Neural cell (in vitro differentiated cells): Measurements from ENCODE around the gene RNU7-1. TPM values are rescaled to one million over a fixed set of nuclear protein-coding genes. Genes with fewer than 3 reads are reported as not detected.

Experiments
- H2AFZ ChIP-seq: fragments of 200-600, 300-800 bp; sonication (generic), shearing (Covaris generic); 2 replicates; pipeline ENCODE4 v1.6.0; 2014; ENCODE audit warnings: low read depth, mild to moderate bottlenecking, antibody characterized with exemption, low read length, moderate library complexity
- H3F3A ChIP-seq: fragments of 200-600 bp; shearing (Covaris generic); 2 replicates; pipeline ENCODE4 v1.6.1; 2016; ENCODE audit warnings: mild to moderate bottlenecking, moderate library complexity, mixed read lengths, antibody characterized with exemption, low read length; ENCODE audit not compliant: insufficient read depth, poor library complexity, severe bottlenecking
- H3K27ac ChIP-seq: fragments of 200-600, 300-800 bp; sonication (generic), shearing (Covaris generic); 2 replicates; pipeline ENCODE4 v1.5.1; 2014; ENCODE audit warnings: mild to moderate bottlenecking, low read length, moderate library complexity
- H3K27me3 ChIP-seq: fragments of 300-800, 200-600 bp; sonication (generic), shearing (Covaris generic); 2 replicates; pipeline ENCODE4 v1.6.0; 2014; ENCODE audit warnings: mild to moderate bottlenecking, low read depth, low read length, moderate library complexity; ENCODE audit not compliant: insufficient read depth
- H3K36me3 ChIP-seq: fragments of 300-800, 200-600 bp; sonication (generic), shearing (Covaris generic); 2 replicates; pipeline ENCODE4 v1.5.1; 2014; ENCODE audit warnings: mild to moderate bottlenecking, antibody characterized with exemption, low read length, moderate library complexity; ENCODE audit not compliant: insufficient read depth
- H3K4me2 ChIP-seq: fragments of 300-800, 200-600 bp; sonication (generic), shearing (Covaris generic); 2 replicates; pipeline ENCODE4 v1.6.0; 2014; ENCODE audit warnings: mild to moderate bottlenecking, low read length
- H3K4me3 ChIP-seq: fragments of 300-800, 200-600 bp; sonication (generic), shearing (Covaris generic); 2 replicates; pipeline ENCODE4 v1.5.1; 2014; ENCODE audit warnings: mild to moderate bottlenecking, low read length, moderate library complexity
- H3K79me2 ChIP-seq: fragments of 200-600 bp; shearing (Covaris generic); replicated peaks from 2 replicates; pipeline ENCODE4 v1.6.0; 2014; ENCODE audit warnings: mild to moderate bottlenecking, low read length, moderate library complexity; ENCODE audit not compliant: insufficient read depth
- H3K9ac ChIP-seq: fragments of 300-800, 200-600 bp; sonication (generic), shearing (Covaris generic); 2 replicates; pipeline ENCODE4 v1.6.1; 2016; ENCODE audit warnings: mild to moderate bottlenecking, low read length, mixed read lengths
- H3K9me2 ChIP-seq: fragments of 200-600 bp; shearing (Covaris generic); 2 replicates; pipeline ENCODE4 v1.6.1; 2016; ENCODE audit warnings: mild to moderate bottlenecking, low read length, mixed read lengths; ENCODE audit not compliant: insufficient read depth
- H3K9me3 ChIP-seq: fragments of 200-600, 300-800 bp; sonication (generic), shearing (Covaris generic); 2 replicates; pipeline ENCODE4 v1.6.1; 2016; ENCODE audit warnings: mild to moderate bottlenecking, mixed run types, low read length, moderate library complexity, mixed read lengths
- H4K20me1 ChIP-seq: fragments of 200-600 bp; shearing (Covaris generic); 2 replicates; pipeline ENCODE4 v1.6.1; 2016; ENCODE audit warnings: mild to moderate bottlenecking, mixed run types; ENCODE audit not compliant: insufficient read depth
- EP300 ChIP-seq: fragments of 450-650 bp; conservative IDR thresholded peaks from 2 replicates; pipeline ENCODE4 v1.6.1; 2014; ENCODE audit warnings: antibody characterized with exemption, mild to moderate bottlenecking, moderate library complexity; ENCODE audit not compliant: poor library complexity, severe bottlenecking
- EZH2 ChIP-seq: fragments of 200-600, 300-800 bp; shearing (Covaris generic), sonication (generic); IDR thresholded peaks from 2 replicates; pipeline ENCODE4 v1.6.1; 2014; ENCODE audit warnings: antibody characterized with exemption, low read length, borderline replicate concordance, mild to moderate bottlenecking; ENCODE audit not compliant: insufficient read depth, poor library complexity, severe bottlenecking
- MXI1 ChIP-seq: fragments of 450-650 bp; conservative IDR thresholded peaks from 2 replicates; pipeline ENCODE4 v1.6.1; 2014; ENCODE audit warnings: antibody characterized with exemption, mild to moderate bottlenecking; ENCODE audit not compliant: poor library complexity, severe bottlenecking
- POLR2AphosphoS5 ChIP-seq: IDR thresholded peaks from 2 replicates; pipeline ENCODE4 v1.6.1; 2012
- RAD21 ChIP-seq: fragments of 450-650 bp; conservative IDR thresholded peaks from 2 replicates; pipeline ENCODE4 v1.6.1; 2014; ENCODE audit warnings: antibody characterized with exemption, mild to moderate bottlenecking, moderate library complexity
- SMC3 ChIP-seq: fragments of 450-650 bp; conservative IDR thresholded peaks from 2 replicates; pipeline ENCODE4 v1.6.1; 2014; ENCODE audit warnings: antibody characterized with exemption, mild to moderate bottlenecking, moderate library complexity; ENCODE audit not compliant: poor library complexity
- TAF1 ChIP-seq: IDR thresholded peaks from 2 replicates; pipeline ENCODE4 v1.6.1; 2012; ENCODE audit warnings: low read depth
- polyA plus RNA-seq: library from polyadenylated mRNA; depleted of rRNA; stranded (reverse); fragments of >200 nt; gene quantifications from 2 replicates; pipeline ENCODE4 v1.2.3, GENCODE V29; 2014
- TF ChIP-seq, protein P1 (sequence below): IDR thresholded peaks from 2 replicates; pipeline ENCODE4 v1.6.1; 2012; ENCODE audit warnings: borderline replicate concordance
- TF ChIP-seq, protein P2 (sequence below): fragments of 450-650 bp; IDR thresholded peaks from 2 replicates; pipeline ENCODE4 v1.5.1; 2014; ENCODE audit warnings: antibody characterized with exemption, mild to moderate bottlenecking, moderate library complexity; ENCODE audit not compliant: poor library complexity, severe bottlenecking

Gene RNU7-1
- polyA plus RNA-seq, 1 donor from 2014 or later = not detected

DNA sequence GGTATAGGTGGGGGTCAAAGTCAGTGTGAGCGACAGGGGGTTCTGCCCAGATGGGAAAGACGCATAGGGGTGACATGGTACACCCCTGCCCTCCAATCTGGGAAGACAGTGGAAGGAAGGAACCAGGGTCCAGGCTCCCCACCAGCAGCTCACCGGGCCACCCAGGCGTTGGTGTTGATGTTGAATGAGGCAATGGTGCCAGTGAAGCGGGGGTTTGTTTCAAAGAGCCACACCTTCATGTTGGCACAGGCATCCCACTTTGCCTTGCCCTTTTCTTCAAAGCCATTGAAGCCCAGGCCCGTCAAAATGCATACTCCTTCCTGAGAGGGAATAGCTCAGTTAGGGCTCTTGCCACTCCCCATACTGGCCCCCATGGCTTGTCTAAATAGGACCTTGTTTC is 34.6 kb downstream of the RNU7-1 start:
- peaks cover 8% of the 10 kb centered on the region for H3K36me3 ChIP-seq
- no peak overlapping the region for H3K4me3 ChIP-seq
- no peaks in the 10 kb centered on the region for H3K9me2 ChIP-seq
- H3K27ac ChIP-seq = no peak overlapping the region
- no peaks in the 10 kb centered on the region for H3F3A ChIP-seq
- H3K4me2 ChIP-seq = no peak overlapping the region
- no peaks in the 10 kb centered on the region for H3K9me3 ChIP-seq
- no peaks in the 10 kb centered on the region for H4K20me1 ChIP-seq
- H2AFZ ChIP-seq = no peak overlapping the region
- H3K9ac ChIP-seq = no peak overlapping the region
- H3K79me2 ChIP-seq = no peaks in the 10 kb centered on the region
- no peak for TF ChIP-seq SMC3
- TF ChIP-seq EP300 = no peak
- no peak for TF ChIP-seq POLR2AphosphoS5
- no peak for TF ChIP-seq EZH2
- TF ChIP-seq, protein P1, sequence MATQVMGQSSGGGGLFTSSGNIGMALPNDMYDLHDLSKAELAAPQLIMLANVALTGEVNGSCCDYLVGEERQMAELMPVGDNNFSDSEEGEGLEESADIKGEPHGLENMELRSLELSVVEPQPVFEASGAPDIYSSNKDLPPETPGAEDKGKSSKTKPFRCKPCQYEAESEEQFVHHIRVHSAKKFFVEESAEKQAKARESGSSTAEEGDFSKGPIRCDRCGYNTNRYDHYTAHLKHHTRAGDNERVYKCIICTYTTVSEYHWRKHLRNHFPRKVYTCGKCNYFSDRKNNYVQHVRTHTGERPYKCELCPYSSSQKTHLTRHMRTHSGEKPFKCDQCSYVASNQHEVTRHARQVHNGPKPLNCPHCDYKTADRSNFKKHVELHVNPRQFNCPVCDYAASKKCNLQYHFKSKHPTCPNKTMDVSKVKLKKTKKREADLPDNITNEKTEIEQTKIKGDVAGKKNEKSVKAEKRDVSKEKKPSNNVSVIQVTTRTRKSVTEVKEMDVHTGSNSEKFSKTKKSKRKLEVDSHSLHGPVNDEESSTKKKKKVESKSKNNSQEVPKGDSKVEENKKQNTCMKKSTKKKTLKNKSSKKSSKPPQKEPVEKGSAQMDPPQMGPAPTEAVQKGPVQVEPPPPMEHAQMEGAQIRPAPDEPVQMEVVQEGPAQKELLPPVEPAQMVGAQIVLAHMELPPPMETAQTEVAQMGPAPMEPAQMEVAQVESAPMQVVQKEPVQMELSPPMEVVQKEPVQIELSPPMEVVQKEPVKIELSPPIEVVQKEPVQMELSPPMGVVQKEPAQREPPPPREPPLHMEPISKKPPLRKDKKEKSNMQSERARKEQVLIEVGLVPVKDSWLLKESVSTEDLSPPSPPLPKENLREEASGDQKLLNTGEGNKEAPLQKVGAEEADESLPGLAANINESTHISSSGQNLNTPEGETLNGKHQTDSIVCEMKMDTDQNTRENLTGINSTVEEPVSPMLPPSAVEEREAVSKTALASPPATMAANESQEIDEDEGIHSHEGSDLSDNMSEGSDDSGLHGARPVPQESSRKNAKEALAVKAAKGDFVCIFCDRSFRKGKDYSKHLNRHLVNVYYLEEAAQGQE = no peak
- no peaks in the 10 kb centered on the region for H3K27me3 ChIP-seq

DNA sequence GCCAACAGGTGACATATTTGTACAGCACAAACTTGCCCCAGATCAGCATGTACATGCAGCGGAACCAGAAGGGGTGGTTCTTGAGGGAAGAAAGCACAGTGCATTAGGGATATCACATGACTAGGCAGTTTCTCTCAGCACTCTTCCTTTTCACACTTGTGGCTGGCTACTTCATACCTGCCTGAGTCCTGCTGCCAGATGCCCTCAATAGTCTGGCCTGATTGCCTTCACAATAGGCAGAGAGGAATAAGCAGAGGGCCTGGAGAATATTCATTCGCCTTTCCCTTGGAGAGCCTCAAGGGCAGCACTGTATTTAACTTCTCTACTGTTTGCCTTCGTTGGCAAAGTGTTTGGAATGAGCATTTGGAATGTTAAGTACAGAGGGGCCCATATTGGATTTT is 35.0 kb downstream of the RNU7-1 start:
- peaks cover 8% of the 10 kb centered on the region for H3K36me3 ChIP-seq
- no peaks in the 10 kb centered on the region for H4K20me1 ChIP-seq

DNA sequence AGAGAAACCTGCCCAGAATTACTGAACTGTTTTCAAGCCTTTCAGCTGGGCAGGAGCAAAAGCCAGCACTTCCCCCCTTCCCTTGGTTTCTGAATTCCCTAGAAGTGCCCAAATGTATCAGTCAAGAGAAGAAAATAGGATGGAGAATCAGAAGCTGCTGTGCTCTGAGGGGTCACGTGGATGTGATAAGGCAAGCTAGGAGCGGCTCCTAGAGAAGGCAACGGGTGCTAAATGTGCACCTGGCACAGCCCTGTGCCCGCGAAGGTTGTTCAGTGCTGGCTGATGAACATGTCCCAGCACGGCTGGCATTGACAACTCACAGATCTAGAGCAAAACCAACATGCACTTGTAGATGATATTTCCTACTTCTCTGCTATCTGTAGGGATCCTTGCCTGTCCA is 35.4 kb downstream of the RNU7-1 start:
- Histone ChIP-seq H3K9me2 (no peaks in the 10 kb centered on the region), H3K79me2 (no peaks in the 10 kb centered on the region), H3K9me3 (no peaks in the 10 kb centered on the region), H3K36me3 (peaks cover 8% of the 10 kb centered on the region), H4K20me1 (no peaks in the 10 kb centered on the region), H3K27ac (no peak overlapping the region), H3K27me3 (no peaks in the 10 kb centered on the region), H2AFZ (no peak overlapping the region), H3K9ac (no peak overlapping the region), H3K4me2 (no peak overlapping the region), H3F3A (no peaks in the 10 kb centered on the region), H3K4me3 (no peak overlapping the region)
- TF ChIP-seq RAD21 = no peak
- no peak for TF ChIP-seq TAF1
- no peak for TF ChIP-seq EZH2
- TF ChIP-seq POLR2AphosphoS5 = no peak
- TF ChIP-seq MXI1 = no peak
- TF ChIP-seq, protein P1 = no peak
- TF ChIP-seq, protein P2, sequence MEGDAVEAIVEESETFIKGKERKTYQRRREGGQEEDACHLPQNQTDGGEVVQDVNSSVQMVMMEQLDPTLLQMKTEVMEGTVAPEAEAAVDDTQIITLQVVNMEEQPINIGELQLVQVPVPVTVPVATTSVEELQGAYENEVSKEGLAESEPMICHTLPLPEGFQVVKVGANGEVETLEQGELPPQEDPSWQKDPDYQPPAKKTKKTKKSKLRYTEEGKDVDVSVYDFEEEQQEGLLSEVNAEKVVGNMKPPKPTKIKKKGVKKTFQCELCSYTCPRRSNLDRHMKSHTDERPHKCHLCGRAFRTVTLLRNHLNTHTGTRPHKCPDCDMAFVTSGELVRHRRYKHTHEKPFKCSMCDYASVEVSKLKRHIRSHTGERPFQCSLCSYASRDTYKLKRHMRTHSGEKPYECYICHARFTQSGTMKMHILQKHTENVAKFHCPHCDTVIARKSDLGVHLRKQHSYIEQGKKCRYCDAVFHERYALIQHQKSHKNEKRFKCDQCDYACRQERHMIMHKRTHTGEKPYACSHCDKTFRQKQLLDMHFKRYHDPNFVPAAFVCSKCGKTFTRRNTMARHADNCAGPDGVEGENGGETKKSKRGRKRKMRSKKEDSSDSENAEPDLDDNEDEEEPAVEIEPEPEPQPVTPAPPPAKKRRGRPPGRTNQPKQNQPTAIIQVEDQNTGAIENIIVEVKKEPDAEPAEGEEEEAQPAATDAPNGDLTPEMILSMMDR = no peak
- TF ChIP-seq SMC3 = no peak
- no peak for TF ChIP-seq EP300

More for the DNA sequence above, 35.0 kb downstream of the RNU7-1 start:
- Histone ChIP-seq H3K79me2 (no peaks in the 10 kb centered on the region), H3K27me3 (no peaks in the 10 kb centered on the region), H3K4me2 (no peak overlapping the region), H3F3A (no peaks in the 10 kb centered on the region), H2AFZ (no peak overlapping the region), H3K9me3 (no peaks in the 10 kb centered on the region), H3K4me3 (no peak overlapping the region), H3K9ac (no peak overlapping the region), H3K27ac (no peak overlapping the region), H3K9me2 (no peaks in the 10 kb centered on the region)
- TF ChIP-seq TAF1 = no peak
- TF ChIP-seq SMC3 = no peak
- TF ChIP-seq POLR2AphosphoS5 = no peak
